HG02763 (cell line): ENCODE measurements around the gene CCDC117.

Source experiments
- ATAC-seq: cut with Tn5 transposase; IDR thresholded peaks from one replicate; pipeline ENCODE4 v1.9.1; 2021; ENCODE audit warnings: mild to moderate bottlenecking, moderate library complexity; ENCODE audit not compliant: unreplicated experiment

The CCDC117 gene

DNA sequence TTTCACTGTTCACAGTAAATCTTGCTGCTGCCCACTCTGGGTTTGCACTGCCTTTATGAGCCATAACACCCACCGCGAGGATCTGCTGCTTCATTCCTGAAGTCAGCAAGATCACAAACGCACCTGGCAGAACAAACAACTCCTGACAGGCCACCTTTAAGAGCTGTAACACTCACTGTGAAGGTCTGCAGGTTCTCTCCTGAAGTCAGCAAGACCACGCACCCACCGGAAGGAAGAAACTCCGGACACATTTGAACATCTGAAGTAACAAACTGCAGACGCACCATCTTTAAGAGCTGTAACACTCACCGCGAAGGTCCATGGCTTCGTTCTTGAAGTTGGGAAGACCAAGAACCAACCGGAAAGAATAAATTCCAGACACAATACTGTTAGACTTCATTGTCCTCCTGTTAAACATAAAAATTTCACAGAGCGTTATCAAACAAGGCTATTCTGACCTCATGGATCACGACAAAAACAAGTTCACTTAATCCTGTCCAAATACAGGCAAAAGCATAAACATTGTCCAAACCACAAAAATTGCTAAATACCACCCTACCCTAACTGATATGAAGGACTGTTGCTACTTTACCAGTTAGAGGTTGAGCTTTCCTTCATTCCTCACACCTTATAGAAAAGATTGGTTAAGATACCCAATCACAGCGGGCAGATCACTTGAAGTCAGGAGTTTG is 3.0 kb upstream of the CCDC117 start:
- ATAC-seq: no peak

DNA sequence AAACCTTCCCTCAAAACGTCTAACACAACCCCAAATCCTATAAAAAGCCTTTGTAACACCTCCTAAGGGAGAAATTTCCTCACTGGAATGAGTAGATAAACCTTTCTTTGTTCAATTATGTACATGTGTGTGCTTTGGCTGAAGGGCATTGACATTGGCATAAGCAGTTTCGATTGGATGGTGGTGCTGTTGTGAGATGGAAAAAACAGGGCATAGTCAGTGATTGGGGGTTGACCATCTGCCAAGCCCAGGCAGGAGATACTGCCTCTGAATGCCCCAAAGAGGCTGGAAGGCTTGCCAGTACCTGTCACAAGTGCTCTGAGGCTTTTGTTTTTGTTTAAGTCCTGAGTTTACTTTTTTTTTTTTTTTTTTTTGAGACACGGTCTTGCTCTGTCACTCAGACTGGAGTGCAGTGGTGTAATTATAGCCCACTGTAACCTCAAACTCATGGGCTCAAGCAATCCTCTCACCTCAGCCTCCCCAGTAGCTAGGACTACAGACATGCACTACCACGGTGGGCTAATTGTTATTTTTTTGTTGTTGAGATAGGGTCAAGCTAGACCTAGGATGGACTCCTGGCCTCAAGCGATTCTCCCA is 1.2 kb upstream of the CCDC117 start:
- ATAC-seq: no peak

DNA sequence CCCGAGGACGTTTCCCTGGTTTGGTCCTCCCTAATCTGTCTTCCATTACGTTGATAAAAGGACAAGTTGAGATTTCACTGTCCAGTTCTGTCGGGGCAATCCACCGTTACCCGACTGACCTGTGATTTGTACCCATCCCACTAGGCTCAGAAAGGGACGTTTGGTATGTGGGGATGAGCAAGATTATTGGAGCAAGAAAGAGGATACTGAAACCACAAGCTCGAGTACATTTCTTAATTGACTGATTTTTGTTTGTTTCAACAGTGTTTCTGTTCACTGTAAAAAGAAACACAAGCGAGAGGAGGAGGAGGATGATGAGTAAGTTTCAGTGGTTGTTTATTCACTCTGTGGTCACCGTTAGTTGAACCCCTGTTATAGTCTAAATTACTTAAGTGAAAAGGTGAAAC is 969 bp downstream of the CCDC117 start:
- peak; percentile 21 for ATAC-seq

DNA sequence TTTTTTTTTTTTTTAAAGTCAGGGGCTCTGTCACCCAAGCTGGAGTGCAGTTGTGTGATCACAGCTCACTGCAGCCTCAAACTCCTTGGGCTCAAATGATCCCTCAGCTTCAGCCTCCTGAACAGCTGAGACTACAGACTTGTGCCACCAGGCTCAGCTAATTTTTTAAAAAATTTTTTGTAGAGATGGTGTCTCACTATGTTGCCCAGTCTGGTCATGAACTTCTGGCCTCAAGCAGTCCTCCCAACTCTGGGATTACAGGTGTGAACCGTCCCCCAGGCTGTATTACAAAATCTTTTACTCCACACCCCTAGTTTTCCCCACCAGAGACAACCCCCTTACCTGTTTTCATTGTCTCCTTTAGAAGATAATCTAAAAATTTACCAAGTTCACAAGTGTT is 1.9 kb downstream of the CCDC117 start:
- no peak for ATAC-seq

DNA sequence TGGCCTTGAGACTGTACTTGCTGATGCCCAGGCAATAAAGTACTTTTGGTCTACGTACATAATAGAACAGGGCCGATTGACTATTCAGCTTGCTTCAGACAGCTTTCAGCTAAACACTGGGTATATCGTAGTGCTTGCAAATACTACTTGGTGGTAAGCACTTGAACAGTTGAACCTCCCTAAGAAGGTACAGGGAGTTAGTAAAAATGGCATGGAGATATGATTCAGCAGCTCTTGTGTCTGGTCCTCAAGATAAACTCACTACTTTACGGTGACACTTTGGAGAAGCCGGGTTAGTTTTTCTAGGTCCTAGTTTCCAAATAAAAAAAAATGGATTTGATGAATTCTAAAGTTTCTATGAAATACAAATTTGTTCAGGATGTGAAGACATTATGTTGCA is 7.3 kb downstream of the CCDC117 start:
- ATAC-seq: no peak

DNA sequence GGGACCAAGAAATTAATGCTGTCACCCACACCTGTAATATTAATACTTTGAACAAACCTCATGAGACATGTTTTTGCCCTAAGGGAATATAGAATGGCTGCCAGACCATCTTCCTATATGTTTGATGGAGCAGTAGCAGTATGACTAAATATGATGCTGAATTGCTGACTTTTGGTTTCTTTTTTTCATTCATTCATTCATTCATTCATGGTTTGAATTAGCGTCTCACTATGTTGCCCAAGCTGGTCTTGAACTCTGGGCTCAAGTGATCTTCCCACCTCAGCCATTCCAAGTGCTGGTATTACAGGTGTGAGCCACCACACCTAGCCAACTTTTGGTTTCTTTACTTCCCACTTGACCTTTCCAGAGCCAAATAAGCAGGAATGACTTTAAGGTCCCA is 7.8 kb downstream of the CCDC117 start:
- no peak for ATAC-seq

DNA sequence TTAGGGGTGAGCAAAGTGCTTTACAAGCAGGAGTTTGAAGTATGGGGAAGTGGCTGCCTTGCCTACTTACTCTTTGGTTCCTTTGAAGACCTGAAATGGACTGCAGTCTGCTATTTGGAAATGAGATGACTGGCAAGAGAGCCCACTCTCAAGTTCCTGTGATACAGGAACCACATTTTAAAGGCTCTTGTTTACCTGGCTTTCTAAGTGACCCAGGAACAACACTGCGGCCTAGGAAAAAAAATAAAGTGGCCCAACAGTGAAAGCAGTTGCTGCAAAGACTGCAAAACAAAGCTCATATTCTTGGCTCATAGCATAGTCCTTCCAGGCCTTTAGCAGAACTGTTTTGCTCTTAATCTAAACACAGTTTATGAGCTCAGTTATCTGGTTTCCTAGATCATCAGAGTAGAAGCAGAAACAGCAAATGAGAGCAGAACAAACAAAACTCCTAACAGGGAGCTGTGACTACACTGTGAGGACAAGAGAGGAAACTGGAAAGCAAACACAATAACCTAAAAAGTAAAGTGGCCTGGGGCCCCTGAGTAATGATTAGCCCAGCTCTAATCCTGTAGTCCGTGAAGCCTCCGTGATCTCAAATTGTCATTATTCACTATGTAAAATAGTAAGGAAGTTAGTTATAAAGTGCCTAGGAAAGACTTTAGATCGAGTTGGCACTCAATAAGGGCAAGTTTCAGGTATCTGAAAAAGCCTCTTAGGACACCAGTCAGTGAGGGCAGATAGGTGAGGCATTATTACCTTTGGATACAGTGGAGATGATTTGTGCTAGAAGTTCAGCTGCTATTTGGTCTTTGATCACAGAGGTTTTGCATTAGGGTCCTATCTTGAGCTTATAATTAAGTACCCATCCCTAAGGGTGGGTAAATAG is 11.5 kb downstream of the CCDC117 start:
- no peak for ATAC-seq

DNA sequence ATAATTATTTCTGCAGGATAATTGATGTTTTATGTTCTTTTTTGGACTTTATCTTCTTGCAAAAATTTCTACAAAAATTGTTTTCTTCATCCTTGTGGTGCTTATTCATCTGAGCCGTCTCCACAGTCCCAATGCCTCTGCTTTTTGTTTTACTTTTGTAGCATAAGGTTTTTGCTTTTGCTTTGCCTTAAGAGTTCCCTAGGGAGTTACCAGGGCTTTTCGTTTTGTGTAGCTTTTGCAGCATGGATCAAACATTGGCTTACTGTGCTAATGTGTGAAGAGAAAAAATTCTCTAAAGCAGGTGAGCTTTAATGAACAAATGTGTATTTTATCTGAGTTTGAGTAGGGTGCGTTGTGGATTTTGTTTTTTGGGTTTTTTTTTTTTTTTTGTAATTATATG is 16.1 kb downstream of the CCDC117 start:
- no peak for ATAC-seq

DNA sequence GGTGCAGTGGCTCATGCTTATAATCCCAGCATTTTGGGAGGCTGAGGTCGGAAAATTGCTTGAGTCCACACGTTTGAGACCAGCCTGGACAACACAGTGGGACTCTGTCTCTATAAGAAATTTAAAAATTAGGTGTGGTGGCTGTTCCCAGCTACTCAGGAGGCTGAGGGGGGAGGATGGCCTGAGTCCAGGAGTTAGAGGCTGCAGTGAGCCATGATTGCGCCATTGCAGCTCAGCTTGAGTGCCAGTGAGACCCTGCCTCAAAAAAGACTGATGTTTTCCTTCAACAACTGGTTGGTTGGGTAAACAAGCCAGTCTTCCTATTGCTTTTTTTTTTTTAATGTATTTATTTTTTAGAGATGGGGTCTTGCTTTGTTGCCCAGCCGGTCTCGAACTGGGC is 18.6 kb downstream of the CCDC117 start:
- no peak for ATAC-seq

DNA sequence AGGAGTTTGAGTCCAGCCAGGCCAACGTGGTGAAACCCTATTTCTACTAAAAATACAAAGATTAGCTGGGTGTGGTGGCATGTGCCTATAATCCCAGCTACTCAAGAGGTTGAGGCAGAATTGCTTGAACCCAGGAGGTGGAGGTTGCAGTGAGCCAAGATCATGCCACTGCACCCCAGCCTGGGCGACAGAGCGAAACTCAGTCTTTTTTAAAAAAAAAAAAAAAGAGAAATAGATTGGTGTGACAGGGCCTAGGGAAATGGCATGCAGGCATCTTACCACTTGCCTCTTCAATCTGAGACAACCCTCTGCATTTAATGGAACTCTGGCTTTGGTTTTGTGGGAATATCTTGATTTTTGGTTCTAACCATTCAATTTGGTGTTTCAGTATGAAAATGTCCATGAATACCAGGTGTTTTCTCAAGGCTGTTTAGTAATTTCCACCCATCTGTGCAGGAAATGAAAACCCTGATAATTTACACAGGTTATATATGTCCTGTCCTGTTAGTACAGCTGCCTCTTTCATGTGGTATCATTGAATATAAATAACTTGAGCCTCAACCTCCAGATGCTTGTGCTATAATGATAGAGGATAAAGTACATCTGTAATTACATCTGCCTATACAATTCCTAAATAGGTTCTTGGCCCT is 19.5 kb downstream of the CCDC117 start:
- ATAC-seq: peak; percentile 53

DNA sequence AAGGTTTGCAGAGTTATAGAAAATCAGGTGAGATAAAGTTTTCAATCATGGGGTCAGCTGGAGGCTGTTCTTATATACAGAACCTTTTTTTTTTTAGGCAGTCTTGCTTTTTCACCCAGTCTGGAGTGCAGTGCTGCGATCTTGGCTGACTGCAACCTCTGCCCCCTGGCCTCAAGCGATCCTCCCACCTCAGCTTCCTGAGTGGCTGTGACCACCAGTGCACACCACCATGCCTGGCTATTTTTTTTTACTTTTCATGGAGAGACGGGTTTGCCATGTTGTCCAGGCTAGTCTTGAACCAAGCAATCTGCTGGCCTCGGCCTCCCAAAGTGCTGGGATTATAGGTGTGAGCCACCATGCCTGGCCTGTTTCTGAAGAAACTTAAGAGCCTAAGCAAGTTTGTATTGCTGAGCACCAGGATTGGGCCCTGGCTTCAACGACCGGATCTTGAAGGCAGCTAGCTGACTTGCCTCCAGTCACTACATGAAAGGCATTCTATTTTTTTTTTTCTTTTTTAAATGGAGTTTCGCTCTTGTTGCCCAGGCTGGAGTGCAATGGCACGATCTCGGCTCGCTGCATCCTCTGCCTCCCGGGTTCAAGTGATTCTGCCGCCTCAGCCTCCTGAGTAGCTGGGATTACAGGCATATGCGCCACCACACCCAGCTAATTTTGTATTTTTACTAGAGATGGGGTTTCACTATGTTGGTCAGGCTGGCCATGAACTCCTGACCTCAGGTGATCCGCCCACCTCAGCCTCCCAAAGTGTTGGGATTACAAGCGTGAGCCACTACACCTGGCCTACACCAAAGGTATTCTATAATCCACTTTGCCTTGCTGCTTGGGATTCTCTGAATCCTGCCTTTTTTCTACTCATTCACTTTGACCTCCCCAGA is 20.2 kb downstream of the CCDC117 start:
- ATAC-seq: peak; percentile 34

DNA sequence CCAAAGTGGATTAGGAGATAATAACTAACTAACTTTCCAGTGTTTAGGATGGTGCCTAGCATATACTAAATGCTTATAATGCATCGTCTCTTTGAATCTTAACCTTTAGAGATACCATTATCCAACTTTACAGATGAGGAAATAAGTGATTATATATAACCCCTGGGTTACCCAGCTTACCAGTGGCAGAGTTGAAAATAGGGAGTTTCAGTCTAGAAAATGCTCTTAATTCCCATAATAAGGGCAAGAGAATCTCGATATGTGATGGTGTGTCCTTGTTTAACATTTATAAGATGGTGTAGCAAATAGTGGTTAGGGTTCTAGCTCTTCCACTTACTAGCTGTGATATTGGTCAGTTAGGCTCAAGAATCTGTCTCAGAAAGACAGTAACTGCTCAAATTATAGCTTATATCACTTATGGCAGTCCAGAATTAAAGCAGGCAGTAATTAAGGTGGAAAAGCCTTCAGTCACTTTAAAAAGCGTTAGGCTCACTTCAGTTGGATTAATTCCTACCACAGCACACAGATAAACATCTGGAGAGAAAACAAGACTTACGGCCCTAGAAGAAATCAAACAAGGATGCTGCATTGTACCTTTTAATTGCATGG is 21.6 kb downstream of the CCDC117 start:
- no peak for ATAC-seq

DNA sequence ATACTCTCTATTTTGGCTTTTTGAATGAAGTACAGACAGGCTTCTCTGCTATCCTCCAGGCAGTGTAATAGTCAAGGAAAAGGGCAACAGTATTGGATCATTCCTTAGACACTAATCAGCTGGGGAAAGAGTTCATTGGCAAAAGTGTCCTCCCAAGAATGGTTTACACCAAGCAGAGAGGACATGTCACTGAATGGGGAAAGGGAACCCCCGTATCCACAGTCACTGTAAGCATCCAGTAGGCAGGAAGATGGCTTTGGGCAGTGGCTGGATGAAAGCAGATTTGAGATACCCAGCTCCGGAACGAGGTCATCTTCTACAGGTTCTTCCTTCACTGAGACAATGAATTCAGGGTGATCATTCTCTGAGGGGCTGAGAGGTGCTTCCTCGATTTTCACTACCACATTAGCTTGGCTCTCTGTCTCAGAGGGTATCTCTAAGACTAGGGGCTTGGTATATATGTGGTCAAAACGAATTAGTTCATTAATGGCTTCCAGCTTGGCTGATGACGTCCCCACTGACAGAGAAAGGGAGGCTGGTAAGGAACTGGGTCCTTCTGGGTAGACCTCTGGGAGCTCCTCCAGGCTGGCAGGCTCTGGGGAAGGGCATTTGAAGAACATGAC is 22.7 kb downstream of the CCDC117 start:
- ATAC-seq: no peak

DNA sequence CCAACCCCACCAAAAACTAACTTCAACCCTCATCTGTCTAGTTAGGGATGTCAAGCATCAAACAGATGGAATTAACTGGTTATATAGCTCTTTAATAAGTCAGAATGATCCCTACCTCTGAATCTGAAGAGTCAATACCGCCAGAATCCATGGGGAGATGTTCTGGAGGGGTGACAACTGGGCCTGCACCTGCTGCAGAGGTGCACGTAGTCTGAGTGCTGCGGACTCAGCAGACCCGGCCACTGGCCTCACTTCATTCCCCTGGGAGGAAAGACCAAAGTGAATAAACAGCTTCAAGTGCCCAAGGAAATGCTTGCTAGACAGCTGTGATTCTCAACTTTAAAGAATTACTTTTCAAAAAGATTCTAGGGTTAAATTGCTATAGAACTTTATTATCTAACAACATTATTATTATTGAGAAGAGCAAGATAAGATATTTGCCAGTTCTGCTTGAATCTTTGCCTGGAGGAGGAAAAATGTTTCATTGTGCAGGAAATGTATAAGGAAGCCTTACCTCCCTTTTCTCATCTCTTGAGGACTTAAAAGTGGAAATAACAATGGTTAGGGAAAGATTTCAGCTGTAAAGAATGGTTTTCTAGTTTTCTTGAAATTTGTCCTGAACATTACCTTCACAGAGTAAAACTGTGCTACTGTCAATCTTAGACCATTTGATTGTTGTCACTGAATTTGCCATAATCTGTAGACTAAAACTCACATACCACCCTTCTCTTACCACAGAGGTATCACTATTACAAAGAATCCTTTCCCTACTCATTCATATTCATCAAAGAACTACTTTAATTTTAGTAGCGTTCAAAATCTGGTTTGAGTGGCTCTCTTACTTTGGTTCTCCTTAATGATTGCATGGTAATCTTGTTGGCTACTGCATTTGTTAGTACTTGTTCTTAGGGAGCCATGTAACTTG is 23.7 kb downstream of the CCDC117 start:
- no peak for ATAC-seq

DNA sequence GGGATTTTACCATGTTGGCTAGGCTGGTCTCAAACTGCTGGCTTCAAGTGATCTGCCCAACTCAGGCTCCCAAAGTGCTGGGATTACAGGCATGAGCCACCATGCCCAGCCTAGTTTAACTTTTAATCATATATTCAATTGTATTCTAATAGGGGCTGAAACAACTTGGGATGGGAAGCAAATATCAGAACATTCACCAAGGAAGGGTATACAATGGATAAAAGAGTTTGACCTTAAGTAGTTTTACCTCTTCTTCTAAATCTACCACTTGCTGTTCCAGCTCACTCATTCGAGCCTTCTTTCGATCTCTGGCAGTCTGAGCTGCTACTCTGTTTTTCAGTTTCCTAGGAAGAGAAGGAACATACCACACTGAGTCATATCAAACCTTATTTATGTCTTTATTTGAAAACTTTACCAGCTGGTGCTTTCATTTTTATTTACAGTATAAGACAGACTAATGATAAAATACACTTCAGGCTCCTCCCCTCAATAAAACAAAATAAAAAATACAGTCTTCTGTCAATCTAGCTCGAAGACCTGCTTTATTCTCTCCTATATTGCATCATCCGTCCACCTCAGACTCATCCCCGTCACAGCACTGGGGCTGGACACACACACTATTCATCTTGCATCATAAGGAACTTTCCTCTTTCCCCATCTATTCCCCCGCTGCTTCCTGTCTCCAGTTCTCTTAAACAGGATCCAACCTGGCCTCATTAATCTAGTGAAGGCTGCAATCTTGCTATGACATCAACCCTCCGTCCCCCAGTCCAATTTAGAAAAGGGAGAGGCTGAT is 26.5 kb downstream of the CCDC117 start:
- ATAC-seq: no peak

DNA sequence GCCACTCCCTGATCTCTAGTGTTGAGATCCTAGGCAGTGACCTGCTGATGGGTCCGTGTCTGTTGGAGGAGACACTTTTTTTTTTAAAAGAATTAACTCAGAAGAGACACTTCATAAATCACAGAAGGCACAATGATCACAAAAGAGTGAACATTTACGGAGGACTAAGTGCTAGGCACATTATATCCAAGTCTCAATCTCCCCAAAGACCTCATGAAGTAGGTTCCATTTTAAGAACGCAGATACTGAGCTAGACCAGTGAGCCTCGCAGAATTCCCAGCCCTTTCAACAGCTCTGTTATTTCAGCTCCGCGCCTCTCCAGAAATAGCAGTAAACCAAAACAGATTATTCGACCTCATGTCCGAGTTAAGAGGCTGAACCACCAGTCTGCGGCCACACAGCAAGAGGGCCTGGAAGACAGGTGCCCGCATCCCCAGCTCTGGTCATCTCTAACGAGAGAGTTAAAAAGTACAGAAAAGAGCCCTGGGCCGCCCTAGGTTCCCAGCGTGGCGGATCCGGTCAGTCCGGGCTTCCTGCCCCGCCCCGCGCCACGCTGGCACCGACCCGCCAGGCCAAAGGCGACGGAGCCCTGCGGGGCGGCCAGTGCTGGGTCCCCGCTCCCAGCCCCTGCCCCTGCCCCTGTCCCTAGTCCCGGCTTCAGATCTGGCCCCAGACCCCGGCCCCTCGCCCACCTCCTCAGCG is 27.3 kb downstream of the CCDC117 start:
- ATAC-seq: peak; percentile 21
